HG02870 (cell line): ENCODE results near the gene ZC3H18.

Experiments
- ATAC-seq: cut with Tn5 transposase; IDR thresholded peaks from one replicate; pipeline ENCODE4 v1.9.1; 2021; ENCODE audit warnings: mild to moderate bottlenecking, moderate library complexity; ENCODE audit not compliant: unreplicated experiment

The ZC3H18 gene

DNA sequence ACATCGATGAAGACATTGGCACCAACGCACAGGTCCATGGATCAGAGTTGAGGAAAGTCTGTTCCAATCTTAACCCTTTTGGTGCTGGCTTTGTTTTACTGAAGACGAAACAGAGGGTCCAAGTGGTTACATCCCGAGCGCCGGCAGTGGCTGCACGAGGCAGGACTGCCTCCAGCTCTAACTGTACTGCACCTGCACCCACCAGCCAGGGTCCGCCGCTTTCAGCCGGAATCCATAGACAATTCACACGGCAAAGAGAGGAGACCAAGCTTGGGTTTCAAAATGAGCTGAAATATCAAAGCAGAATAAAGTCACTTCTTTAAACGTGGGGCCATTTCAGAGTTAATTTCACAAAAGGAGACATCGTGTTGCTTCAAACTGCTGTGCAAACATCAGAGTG is 21.2 kb upstream of the ZC3H18 start:
- no peak for ATAC-seq

DNA sequence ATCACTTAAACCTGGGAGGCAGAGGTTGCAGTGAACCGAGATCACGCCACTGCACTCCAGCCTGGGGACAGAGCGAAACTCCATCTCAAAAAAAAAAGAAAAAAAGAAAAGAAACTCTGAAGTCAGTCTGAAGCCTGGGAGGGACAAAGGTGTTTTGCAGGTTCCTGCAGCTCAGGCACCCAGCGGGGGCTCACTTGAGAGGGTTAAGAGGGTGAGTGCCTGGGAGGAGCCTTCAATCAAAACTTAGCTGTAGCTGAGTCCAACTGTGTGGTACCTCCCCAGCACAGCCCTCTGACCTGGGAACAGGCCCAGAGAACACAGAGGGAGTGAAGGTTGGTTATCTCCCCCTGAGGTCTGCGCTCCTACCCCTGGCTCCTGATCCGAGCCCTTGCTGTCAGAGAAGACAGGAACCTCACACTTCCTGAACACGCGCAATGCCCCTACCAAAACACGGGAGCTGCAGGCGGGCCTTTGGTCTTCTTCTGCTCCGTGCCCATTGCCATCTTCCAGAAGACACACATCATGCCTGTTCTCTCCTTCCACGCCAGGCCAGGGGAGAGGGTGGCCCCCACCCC is 20.4 kb upstream of the ZC3H18 start:
- no peak for ATAC-seq

DNA sequence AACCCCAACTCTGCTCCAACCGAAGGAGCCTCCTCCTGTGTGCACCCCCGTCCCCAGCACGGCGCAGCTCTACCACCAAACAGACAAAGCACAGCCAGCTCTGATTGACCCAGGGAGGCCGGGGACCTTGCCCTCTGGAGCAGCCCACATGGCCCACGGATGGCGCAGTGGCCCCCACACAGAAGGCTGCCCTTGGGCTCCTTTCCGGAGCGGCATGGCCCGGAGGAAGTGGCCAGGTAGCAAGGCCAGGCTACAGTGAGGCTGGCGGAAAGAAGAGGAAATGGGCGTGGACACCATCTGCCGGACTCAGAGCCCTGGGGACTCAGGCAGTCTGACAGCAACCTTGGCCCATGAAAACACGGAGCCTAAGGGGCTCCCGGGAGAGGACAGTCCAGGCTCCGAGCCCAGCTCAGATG is 19.9 kb upstream of the ZC3H18 start:
- no peak for ATAC-seq

DNA sequence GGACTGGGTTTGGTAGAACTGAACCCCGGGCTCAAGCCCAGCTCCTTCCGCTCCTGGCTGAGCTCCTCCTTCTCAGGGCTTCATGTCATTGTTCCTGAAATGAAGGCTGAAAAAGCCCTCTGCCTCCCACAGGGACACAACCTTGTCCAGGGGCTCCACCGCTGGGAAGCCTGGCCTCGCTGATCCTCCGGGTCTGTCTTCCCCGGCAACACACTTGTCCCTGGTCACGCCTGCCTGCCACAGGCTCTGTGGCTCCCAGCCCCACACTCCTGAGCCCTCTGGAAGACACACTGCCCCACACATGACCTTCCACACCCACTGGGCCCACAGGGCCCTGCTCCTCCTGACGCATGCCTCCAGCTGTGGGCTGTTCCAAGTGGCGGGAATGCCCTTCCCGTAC is 18.0 kb upstream of the ZC3H18 start:
- no peak for ATAC-seq

DNA sequence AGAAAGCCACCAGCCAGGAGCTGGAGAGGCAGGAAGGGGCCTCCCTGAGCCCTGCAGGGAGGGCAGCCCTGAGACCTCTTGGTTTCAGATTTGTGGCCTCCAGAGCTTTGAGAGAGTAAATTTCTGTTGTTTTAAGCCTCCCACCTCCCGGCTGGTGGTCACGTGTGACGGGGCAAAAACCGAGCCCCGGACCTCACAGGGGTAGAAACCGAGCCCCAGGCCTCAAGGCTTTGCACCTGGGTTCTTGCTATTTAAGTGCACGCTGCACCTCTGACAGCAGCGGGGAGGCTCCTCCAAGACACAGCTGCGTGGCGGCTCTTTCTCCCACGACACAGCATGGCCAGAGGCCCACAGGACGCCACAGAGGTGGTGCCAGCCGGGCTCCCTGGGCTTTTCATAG is 17.4 kb upstream of the ZC3H18 start:
- ATAC-seq, result no peak

DNA sequence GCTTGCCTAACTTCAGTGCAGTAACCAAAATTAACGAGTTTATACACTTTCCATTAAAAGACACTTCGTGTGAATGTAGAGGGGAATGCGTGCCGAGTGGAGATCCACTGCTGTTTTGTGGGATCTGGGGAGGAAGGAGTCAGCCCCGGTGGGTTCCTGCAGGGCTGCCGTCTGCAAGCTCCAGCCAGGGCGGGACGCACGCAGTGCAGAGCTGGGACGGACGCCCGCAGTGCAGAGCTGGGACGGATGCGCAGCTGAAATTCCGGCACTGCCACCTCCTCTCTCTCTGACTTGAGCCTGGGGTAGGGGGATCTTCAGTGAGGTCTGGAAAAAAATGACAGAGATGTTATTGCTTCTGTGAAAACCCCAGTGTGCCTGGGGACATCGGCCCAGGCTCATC is 16.5 kb upstream of the ZC3H18 start:
- ATAC-seq, result no peak

DNA sequence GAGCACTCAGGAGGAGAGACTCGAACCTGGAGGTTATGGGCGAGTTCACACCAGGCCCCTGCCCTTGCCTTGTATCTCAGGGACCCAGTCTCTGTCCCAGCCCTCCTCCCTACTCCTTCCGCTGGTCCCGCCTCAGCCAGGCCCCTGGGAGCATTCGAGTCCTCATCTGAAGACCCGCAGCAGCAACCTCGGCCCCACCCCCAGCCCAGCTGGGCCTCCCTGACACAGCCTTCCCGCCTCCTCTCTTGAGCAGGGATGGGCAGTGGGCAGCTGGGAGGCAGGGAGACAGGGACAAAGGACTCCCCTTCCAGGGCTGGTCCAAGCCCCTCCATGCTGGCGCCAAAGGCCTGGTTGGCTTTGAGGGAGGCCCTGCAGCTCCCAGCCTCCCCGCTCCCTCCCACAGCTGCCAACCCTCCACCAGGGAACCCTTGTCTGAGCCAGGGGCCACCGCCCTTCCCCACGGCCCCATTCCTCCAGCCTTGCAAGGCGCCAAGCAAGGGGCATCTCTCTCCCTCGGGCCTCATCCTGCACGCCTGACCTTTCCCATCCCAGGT is 15.4 kb upstream of the ZC3H18 start:
- no peak for ATAC-seq

DNA sequence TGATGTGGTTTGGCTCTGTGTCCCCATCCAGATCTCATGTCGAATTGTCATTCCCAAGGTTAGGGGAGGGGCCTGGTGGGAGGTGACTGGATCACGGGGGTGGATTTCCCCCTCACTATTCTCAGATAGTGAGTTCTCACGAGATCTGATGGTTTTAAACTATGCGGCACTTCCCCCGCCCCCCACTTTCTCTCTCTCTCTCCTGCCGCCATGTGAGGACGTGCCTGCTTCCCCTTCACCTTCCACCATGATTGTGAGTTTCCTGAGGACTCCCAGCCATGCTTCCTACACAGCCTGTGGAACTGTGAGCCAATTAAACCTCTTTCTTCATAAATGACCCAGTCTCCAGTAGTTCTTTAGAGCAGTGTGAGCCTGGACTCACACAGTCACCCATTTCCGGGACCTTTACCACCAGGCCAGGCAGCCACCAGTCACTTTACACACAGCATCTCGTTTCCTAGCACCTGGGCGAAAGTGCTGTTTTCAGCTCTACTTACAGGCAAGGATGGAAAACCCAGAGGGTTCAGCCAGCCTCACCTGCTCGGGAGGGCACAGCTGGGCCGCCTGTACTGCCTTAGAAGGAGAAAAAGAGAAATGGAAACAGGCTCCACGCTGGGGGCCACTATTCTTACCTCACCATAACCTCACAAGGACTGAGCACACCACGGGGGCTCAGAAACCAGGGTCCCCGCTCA is 13.8 kb upstream of the ZC3H18 start:
- ATAC-seq, result no peak

DNA sequence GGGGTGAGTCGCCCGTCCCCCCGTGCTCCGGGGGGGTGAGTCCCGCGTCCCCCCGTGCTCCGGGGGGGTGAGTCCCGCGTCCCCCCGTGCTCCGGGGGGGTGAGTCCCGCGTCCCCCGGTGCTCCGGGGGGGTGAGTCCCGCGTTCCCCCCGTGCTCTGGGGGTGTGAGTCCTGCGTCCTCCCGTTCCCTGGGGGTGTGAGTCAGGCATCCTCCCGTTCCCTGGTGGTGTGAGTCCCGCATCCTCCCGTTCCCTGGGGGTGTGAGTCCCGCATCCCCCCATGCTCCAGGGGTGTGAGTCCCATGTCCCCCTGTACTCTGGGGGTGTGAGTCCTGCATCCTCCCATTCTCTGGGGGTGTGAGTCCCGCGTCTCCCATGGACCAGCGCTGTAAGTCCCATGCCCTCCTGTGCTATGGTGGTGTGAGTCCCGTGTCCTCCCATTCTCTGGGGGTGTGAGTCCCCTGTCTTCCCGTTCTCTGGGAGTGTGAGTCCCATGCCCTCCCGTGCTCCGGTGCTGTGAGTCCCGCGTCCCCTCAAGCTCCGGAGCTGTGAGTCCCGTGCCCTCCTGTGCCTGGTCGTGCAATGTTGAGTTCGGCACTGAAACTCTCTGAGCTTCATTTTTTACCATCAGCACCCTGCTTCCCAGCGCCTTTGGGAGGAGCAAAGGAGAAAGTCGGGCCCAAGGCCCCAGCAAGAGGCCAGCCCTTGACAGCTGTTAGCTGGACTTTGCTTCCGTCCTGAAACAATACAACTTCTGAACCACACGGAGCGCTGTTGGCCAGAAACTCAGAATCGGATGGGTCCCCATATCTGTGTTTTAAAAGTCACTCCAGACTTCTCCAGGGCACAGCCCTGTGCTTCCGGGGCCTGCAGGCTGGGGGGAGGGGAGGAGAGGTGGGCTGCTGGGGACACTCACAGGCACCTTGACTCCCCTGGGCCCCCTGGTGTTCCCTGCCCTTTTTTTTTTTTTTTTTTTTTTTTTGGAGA is 11.5 kb upstream of the ZC3H18 start:
- no peak for ATAC-seq

DNA sequence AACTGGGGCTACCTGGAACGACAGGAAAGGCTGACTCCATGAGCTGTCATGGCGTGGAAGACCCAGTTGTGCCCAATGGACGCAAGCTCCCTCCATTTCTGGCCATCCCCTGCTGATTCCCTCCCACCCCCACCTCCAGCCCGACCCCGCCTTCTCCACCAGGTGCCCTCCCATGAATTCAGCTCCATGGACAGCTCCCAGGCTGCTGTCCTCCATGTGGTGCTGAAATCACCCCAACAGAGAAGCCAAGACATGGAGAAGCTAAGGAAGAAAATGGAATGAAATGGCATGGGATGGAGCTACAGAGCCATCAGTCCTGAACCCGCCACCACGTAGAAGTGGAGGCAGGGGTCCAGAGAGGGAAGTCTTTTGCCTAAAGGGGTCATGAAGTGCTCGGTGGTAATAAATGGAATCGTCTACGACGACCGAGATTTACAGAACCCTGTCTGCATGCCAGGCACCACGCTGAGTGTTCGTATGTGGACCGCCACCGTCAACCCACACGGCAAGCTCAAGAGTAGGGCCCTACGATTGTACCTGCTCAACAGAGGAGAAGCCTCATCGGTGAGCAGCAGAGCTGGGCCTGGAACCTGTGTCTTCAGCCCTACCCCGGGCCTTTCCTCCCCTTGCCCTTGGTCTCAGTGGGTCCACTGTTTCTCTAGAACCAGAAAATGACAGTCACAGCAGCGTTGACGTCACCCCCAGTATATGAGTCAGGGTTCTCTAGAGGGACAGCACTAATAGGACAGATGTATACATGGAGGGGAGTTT is 9.3 kb upstream of the ZC3H18 start:
- no peak for ATAC-seq

DNA sequence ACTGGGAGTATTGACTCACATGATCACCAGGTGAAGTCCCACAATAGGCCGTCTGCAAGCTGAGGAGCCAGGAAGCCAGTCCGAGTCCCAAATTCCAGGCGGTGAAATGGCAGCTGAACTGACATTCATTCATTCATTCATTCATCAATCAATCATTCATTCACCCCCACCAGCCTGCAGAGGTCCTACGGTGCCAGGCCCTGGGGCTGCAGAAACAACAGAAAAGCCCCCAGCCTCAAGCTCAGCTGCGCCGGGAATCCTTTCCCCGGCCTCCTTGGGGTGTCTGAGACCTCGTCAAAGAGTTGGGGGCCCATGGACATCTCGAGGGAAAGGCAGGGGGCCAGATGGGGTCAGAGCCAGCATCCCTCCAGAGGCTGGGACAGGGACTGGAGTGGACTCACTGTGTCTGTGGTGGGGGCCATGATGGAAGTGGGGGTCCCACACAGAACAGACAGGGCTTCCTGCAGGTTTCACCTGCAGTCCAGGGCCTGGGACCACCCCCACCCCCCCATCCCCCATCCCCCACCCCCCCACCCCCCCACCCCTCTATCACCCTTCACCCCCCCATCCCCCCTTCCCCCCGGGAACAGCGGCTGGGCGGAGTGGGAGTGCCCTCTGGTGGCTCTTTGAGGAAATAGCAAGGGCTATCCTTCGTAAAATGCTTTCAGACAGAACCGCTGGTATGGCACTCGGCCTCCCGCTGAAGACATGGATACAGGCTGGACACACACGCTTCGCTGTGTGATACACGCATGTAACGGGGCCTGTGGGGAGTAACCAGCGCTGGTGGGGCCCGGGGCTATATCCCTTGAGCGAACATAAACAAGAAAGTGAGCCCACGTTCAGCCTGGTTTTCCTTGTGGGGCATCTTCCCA is 8.5 kb upstream of the ZC3H18 start:
- ATAC-seq, result no peak

DNA sequence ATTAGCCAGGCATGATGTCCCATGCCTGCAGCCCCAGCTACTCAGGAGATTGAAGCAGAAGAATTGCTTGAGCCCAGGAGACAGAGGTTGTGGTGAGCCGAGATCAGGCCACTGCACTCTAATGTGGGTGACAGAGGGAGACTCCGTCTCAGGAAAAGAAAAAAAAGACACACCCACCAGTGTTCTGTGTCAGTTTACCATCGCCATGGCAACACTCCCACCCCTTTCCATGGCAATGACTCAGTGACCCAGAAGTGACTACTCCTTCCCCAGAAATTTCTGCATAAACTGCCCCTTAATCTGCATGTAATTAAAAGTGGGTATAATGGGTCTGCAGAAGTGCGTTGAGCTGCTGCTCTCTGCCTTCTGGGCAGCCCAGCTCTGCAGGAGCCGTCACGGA is 4.0 kb upstream of the ZC3H18 start:
- no peak for ATAC-seq

DNA sequence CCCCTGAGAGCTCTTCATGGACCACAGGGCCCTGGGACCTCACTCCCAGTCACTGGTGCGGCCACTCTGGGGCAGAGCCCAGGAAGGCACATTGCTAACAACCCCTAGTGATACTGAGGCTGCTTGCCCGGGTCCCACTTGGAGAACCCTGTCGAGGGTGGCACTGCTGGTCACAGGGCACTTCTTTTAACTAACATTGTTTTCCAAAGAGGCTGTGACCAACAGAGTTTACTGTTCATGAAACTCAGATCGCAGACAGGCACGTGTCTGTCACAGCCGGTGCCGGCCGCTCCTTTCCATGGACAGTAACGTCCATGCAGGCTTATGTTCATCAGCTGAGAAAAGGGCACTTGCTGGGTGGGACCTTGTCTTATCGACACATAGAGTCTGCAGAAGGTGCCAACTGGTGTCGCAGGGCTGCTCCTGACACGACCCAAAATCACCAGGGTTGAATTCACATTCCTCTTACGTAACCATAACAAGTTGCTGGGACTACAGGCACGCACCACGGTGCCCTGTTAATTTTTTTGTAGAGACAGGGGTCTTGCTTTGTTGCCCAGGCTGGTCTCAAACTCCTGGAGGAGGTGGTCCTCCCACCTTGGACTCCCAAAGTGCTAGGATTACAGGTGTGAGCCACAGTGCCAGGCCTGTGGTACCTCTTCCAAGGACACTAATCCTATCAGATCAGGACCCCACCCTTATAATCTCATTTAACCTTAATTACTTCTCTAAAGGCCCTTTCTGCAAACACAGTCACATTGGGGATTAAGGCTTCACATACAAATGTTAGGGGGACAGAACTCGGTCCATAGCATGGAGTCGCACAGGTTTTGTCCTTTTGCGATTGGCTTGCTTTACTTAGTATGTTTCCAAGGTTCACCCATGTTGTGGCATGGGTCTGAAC is 1.2 kb upstream of the ZC3H18 start:
- ATAC-seq, result no peak

DNA sequence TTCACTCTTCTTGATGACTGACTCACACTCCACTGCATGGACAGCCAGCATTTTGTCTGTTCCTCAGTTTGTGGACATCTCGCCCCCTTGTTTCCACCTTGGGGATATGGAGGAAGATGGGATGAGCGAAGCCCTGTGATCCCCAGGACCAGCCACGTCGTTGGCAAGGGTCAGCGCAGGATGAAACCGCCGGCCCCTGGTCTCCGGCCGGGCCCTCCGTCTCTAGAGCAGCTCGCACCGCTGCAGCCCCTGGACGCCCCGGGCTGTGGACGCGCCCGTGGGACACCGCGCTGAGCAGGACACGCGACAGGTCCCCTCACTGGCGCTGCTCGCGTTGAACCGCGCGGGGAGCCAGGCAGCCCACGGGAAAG is 604 bp upstream of the ZC3H18 start:
- peak; percentile 22 for ATAC-seq

DNA sequence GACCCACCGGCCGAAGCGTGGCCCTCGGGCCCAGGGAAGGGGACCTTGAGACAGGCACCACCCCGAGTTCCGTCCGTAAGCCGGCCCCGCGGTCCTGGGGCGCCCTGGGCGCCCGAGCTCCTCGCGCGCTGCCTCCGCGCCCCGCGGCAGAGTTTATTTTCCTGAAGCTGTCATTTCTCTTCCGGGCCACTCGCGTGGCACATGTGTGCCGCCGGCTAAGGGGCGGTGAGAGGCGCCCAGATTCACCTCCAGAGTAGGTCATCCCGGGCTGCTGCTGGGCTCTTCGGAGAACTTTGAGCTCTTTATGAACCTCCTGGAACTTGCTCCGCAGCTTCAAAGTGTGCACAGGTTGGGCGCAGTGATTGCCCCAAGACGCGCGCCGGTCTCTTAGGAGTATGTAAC is 489 bp downstream of the ZC3H18 start:
- peak; percentile 12 for ATAC-seq

DNA sequence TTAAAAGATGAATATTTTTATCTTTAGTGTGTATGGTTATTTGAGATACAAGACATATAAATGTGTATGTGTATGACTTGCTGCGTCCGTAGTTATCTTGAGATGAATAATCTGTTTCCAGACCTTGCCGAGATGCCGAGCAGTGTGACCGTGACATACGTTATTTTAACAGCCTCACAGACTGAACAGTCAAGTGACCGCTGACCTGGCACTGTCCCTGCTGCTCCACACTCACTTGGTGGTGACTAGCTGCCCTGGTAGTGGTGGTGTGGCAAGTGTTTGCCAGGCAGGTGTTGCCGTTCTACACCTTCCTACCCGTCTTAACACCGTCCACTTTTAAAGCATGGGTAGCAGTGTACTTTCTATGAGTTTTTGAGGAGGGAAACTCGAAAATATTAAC is 5.0 kb downstream of the ZC3H18 start:
- ATAC-seq, result no peak

DNA sequence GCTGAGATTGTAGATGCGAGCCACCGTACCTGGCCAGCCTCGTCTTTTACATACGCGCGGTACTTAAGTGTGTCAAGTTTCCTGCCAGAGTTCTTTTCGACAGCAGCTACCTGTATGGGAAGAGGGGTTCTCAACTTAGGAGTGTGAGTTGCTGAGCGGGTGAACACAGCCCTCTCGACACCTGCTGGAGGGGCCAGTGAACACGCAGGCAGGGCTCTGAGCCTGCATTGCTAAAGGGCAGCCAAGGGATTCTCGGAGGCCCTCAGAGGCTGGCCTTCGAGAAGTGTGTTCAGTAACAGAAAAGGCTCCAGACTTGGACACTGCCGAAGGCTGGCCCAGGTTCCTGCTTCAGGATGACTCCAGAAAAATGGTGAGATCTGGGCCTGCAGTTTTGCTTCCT is 6.1 kb downstream of the ZC3H18 start:
- no peak for ATAC-seq

DNA sequence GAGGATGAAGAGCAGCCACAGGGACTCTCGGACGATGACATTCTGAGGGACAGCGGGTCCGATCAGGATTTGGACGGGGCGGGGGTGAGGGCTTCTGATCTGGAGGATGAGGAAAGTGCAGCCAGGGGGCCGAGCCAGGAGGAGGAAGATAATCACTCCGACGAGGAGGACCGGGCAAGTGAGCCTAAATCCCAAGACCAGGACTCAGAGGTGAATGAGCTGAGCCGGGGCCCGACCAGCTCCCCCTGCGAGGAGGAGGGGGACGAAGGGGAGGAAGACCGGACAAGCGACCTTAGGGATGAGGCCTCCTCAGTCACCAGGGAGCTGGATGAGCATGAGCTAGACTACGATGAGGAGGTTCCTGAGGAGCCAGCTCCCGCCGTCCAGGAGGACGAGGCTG is 7.0 kb downstream of the ZC3H18 start:
- ATAC-seq, result no peak
